Measurements from ENCODE around the gene COQ8A.
"Not testable (repeated sequence)": the region's sequence is repeated elsewhere in the genome, so short reads cannot be mapped to it uniquely, and the experiment has no call there.

The COQ8A gene

GRCh38 chr1:226929260-226930111, 10.6 kb upstream of the COQ8A start:
- not testable (repeated sequence) for DNase-seq

GRCh38 chr1:226934483-226935237, 5.4 kb upstream of the COQ8A start:
- DNase-seq, result no peak

- DNase-seq, result peak in 1 of 2 experiments; percentile 9
These were observed 2.0 kb upstream of the COQ8A start for GRCh38 chr1:226937940-226938725.

GRCh38 chr1:226938903-226939437, 1.1 kb upstream of the COQ8A start:
- DNase-seq, result peak; percentile 41 to 73

- peak; percentile 67 to 77 for DNase-seq
These were observed 561 bp upstream of the COQ8A start for GRCh38 chr1:226939438-226940028.

- DNase-seq, result no peak
These were observed 643 bp downstream of the COQ8A start for GRCh38 chr1:226940806-226941067.

GRCh38 chr1:226942392-226942791, 2.3 kb downstream of the COQ8A start:
- no peak for DNase-seq

- DNase-seq, result no peak
These were observed 3.1 kb downstream of the COQ8A start for GRCh38 chr1:226943156-226943555.

- no peak for DNase-seq
These were observed 3.8 kb downstream of the COQ8A start for GRCh38 chr1:226943927-226944326.

- no peak for DNase-seq
These were observed 5.2 kb downstream of the COQ8A start for GRCh38 chr1:226945106-226945857.

- no peak for DNase-seq
These were observed 5.8 kb downstream of the COQ8A start for GRCh38 chr1:226945858-226946245.

- no peak for DNase-seq
These were observed 6.2 kb downstream of the COQ8A start for GRCh38 chr1:226946285-226946684.

GRCh38 chr1:226946841-226947240, 6.7 kb downstream of the COQ8A start:
- no peak for DNase-seq

GRCh38 chr1:226948051-226948450, 8.0 kb downstream of the COQ8A start:
- no peak for DNase-seq

- DNase-seq, result no peak
These were observed 8.4 kb downstream of the COQ8A start for GRCh38 chr1:226948480-226948879.

- DNase-seq, result no peak
These were observed 8.9 kb downstream of the COQ8A start for GRCh38 chr1:226948996-226949395.

- no peak for DNase-seq
These were observed 9.3 kb downstream of the COQ8A start for GRCh38 chr1:226949401-226949800.

- DNase-seq, result no peak
These were observed 10.2 kb downstream of the COQ8A start for GRCh38 chr1:226950316-226950715.

GRCh38 chr1:226950871-226951270, 10.8 kb downstream of the COQ8A start:
- no peak for DNase-seq

GRCh38 chr1:226951286-226952117, 11.4 kb downstream of the COQ8A start:
- no peak for DNase-seq

GRCh38 chr1:226952118-226952441, 12.0 kb downstream of the COQ8A start:
- no peak for DNase-seq
